ENCODE measurements around the gene HLA-DRB5.
A peak's percentile ranks its signal among the peaks of the same experiment; 100 is the strongest.
"Not testable (repeated sequence)": the region's sequence is repeated elsewhere in the genome, so short reads cannot be mapped to it uniquely, and the experiment has no call there.

HLA-DRB5 gene

GRCh38 chr6:32529697-32530430 lies at the start of gene HLA-DRB5:
TSS of gene HLA-DRB5 (minus strand) at chr6:32530287. CDS start at chr6:32530224, 63 bp downstream.
- peak; percentile 62 for DNase-seq

DNA sequence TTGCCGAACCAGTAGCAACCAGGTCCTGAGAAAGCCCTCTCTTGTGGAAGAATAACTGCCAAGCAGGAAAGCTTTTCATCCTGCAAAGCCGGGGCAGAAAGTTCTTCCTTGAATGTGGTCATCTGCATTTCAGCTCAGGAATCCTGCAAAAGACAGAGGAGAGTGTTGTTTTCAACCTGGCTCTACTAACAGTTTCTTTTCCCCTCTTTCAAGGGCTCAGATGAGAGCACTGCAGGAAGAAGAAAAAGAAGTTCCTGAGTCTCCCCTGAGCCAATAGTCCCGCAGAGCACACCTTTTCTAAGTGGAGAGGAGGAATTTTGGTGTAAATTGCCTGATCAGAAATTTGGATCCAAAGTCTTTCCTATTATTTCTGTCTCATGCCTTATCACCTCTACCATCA lies 48.9 kb upstream of the HLA-DRB5 start:
- DNase-seq, result no peak

DNA sequence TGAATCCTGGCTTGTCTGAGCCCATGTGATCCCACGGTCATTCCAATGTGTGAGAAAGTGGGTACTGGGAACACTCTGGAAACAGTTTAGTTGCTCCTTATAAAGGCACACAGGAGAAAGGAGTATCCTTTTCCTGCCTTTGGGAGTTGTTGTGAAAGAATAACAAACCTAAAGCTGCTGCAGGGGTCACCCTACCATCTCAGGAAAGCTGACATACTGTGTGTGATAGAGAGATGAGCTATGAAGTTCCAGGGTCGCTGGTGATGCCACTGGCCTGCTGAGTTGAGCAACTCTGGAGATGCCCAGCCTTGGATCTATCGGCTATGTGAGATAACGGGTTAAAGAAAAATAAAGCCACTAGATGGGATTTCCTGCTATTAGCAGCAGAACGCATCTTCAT lies 47.4 kb upstream of the HLA-DRB5 start:
- not testable (repeated sequence) for DNase-seq

DNA sequence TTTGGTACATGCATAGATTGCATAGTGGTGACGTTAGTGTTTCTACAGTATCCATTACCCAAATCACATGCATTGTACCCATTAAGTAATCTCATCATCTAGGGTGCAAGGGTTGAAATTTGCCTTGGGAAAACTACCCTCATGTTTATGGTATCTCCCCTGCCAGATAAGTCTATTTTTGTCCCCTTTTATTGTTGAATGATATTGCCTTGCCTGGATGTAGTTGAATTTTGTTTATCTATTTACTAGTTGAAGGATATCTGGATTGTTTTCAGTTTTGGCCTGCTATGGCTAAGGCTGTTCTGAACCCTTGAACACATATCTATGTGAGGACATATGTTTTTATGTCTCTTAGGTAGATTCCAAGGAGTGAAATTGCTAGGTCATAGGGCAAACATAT lies 46.2 kb upstream of the HLA-DRB5 start:
- no peak for DNase-seq

DNA sequence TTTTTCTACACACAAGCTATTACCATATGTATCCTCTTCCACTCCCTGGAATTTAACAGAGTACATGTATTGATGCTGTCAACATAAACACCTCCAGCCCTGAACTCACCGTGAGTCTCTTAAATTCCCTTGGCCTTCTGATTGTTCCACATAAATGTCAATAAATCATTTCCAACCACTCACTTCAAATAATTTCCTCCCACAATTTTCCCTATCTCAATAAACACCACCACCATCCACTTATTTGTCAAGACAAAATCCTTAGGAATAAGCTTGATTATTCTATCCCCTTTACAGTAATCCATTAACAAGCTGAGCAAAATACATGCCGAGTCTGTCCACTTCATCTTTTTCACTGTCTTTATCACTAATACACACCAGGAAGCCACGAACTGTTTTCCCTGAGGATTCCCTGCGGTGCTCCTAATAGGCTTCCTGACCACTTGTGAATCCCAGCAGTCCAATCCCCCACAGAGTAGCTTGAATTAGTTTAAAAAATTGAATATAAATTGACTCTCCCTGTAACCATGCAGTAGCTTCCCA lies 40.3 kb upstream of the HLA-DRB5 start:
- no peak for DNase-seq

DNA sequence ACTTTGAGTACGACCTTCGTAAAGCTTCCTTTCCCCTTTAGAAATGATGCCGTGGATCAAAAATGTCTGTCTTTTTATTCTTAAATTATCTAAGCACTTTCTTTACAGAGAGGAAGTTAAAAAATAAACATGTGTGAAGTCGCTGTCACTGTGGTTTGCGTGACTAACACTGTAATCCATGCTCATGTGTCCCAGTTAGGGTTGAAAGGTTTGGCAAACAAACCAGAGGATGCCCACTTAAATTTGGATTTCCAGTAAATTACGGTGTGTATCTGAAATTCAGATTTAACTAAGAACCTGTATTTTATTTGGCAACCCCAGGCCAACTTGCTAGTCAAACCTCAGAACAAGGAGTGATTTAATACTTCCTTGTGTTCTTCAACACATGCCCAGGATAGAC lies 38.5 kb upstream of the HLA-DRB5 start:
- DNase-seq, result no peak

- DNase-seq, result no peak
These were observed 36.9 kb upstream of the HLA-DRB5 start for GRCh38 chr6:32566957-32567356.

GRCh38 chr6:32565511-32565910 lies 35.4 kb upstream of the HLA-DRB5 start:
- DNase-seq, result no peak

- no peak for DNase-seq
These were observed 32.9 kb upstream of the HLA-DRB5 start for GRCh38 chr6:32562940-32563339.

DNA sequence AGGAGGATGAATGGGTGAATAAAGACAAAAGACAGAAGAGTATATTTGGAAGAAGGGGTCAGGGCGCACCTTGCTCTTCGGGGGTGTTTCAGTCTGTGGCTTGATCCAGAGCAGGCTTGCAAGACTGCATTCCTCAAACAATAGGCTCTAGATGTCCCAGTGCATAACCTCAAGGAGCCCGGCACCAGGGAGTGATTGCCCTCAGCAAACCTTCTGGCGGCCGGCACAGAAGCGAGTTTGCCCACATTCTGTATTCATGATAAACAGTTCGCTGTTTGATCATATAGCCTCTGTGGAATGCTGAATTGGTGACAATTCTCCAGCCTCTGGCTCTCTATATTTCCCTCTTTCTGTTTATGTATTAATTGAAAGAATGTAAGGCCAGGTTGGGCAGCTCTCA lies 29.7 kb upstream of the HLA-DRB5 start:
- no peak for DNase-seq

- DNase-seq, result no peak
These were observed 28.5 kb upstream of the HLA-DRB5 start for GRCh38 chr6:32558426-32559057.

GRCh38 chr6:32554116-32554965 lies 24.3 kb upstream of the HLA-DRB5 start:
- DNase-seq, result no peak

- no peak for DNase-seq
These were observed 23.1 kb upstream of the HLA-DRB5 start for GRCh38 chr6:32553037-32553742.

DNA sequence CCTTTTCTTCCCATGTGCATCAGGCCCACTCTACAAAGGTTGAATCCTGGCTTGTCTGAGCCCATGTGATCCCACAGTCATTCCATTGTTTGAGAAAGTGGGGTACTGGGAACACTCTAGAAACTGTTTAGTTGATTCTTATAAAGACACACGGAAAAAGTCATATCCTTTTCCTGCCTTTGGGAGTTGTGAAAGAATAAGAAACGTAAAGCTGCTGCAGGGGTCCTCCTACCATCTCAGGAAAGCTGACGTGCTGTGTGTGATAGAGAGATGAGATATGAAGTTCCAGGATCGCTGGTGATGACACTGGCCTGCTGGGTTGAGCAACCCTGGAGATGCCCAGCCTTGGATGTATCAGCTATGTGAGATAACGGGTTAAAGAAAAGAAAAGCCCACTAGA lies 21.3 kb upstream of the HLA-DRB5 start:
- no peak for DNase-seq

GRCh38 chr6:32539839-32540238 lies 9.8 kb upstream of the HLA-DRB5 start:
- no peak for DNase-seq

- not testable (repeated sequence) for DNase-seq
These were observed 325 bp upstream of the HLA-DRB5 start for GRCh38 chr6:32530431-32530793.

- DNase-seq, result no peak
These were observed 7.6 kb downstream of the HLA-DRB5 start for GRCh38 chr6:32522302-32523047.

DNA sequence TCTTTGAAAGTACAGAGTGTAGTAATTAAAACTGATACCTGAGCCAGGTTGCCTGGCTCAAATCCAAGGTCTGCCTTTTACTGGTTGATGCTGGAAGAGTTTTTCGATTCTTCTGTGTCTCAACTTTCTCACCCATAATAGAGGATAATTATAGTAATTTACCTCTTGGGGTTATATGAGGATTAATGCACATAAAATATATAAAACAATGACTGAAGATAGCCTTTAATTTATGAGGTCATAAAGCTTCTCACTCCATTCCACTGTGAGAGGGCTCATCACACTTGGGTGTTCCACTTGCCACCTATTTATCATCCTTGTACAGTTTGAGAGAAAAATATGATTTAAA lies 10.2 kb downstream of the HLA-DRB5 start:
- no peak for DNase-seq

- DNase-seq, result no peak
These were observed 10.8 kb downstream of the HLA-DRB5 start for GRCh38 chr6:32519118-32519909.

DNA sequence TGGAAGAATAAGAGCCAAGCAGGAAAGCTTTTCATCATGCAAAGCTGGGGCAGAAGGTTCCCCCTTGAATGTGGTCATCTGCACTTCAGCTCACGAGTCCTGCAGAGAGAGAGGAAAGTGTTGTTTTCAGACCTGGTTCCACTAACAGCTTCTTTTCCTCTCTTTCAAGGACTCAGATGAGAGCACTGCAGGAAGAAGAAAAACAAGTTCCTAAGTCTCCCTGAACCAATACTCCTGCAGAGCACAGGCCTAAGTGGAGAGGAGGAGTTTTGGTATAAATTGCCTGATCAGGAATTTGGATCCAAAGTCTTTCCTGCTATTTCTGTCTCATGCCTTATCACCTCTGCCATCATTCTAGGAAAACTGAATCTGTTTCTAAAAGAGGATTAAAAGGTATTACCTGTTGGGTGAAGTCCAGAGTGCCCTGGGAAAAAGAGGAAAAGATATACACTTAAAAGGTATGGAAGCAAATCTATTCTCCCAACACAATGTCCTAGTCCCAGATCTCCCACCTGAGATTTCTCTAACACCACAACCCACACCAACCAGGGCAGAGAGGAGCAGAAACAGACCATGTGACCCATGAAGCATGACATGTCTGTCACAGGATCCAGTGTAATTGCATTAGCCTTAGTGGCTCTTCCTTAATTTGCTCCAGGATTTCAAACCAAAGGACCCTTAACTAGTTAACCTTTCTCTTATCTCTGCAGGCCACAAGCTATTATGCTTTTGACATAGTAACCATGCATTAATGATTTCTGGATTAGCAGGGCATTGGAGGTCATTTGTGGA lies 12.2 kb downstream of the HLA-DRB5 start:
- no peak for DNase-seq

GRCh38 chr6:32501016-32501415 lies 29.1 kb downstream of the HLA-DRB5 start:
- DNase-seq, result no peak

Measured in activated effector memory CD4-positive, alpha-beta T cell treated with anti-CD3 and anti-CD28 coated beads, Interleukin-2, amount 50 U/mL, for 16 hours (primary cell).